T-helper 1 cell treated with Interleukin-12 subunit alpha and Interleukin-12 subunit beta and Interleukin-4 antibody, amounts not matched to agents 30 ng/mL and 1 ng/mL, for 36 hours (primary cell): ENCODE data around the gene SLC2A2. TPM values are rescaled to one million over a fixed set of nuclear protein-coding genes. Genes with fewer than 3 reads are reported as not detected.

Experiments used
- total RNA-seq: library from RNA; stranded (reverse); gene quantifications from 2 replicates; pipeline ENCODE4 v1.2.3, GENCODE V29; 2022

The SLC2A2 gene
- total RNA-seq, 1 donor from 2014 or later = not detected

Other genes with a start within 250 kb of the SLC2A2 start
- 51.7 and 56.7 TPM in 2 replicates for gene RPL22L1, start 156.5 kb downstream of the SLC2A2 start, total RNA-seq
- 8.3 and 10.5 TPM in 2 replicates for gene EIF5A2, start 118.1 kb downstream of the SLC2A2 start, total RNA-seq